Measurements from ENCODE around the gene OSBP2.
"Not testable (repeated sequence)": the region's sequence is repeated elsewhere in the genome, so short reads cannot be mapped to it uniquely, and the experiment has no call there.

The OSBP2 gene

DNA sequence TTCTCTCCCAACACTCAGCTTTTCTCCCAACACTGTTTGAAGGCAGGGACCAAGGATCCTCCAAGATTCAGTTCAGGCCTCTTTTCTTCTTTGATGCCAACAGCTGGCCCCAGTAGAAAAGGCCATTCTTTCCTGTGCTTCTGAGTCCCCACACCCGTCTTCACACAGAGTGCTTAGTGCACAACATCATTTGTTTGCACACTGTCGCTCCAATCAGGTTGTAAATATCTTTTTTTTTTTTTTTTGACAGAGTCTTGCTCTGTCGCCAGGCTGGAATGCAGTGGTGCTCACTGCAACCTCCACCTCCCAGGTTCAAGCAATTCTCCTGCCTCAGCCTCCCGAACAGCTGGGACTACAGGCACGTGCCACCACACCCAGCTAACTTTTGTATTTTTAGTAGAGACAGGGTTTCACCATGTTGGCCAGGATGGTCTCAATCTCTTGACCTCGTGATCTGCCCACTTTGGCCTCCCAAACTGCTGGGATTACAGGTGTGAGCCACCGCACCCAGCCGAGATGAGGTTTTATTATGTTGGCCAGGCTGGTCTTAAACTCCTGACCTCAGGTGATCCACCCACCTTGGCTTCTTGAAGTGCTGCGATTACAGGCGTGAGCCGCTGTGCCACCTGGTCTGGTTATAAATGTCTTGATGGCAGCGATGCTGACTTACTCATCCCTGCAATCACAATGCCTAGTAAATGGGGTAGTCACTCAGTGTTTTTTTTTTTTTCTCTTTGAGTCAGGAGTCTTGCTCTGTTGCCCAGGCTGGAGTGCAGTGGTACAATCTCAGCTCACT, 14.6 kb upstream of the OSBP2 start:
- not testable (repeated sequence) for DNase-seq

DNA sequence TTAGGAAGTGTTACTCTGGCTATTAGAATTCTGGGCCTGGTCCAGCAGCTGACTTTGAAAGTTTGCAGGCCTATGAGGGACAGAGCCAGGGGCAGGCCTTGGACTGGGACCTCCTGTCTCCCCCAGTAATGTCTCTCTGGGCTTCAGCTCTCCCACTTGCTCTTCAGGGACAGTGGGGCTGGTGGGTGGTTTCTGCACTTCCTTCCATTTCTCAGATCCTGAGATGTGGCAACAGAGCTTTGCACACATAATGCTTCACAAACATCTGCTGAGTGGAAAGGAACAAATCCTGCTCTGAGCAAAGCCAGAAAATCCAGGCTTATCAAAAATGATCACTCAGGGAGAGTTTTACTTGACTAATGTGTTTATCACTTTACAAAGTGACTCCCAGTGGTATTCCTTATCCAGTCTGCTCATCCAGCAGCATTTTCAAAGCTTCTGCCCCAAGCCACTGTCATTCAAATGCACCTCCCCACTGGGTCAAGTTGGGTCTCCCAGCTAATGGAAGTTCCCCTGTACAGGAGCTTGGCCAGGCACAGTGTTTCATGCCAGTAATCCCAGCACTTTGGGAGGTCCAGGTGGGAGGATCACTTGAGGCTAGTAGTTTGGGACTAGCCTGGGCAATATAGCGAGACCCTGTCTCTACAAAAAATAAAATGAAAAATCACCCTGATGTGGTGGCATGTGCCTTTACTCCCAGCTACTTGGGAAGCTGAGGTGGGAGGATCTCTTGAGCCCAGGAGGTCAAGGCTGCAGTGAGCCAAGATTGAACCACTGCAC, 13.5 kb upstream of the OSBP2 start:
- DNase-seq, result no peak

DNA sequence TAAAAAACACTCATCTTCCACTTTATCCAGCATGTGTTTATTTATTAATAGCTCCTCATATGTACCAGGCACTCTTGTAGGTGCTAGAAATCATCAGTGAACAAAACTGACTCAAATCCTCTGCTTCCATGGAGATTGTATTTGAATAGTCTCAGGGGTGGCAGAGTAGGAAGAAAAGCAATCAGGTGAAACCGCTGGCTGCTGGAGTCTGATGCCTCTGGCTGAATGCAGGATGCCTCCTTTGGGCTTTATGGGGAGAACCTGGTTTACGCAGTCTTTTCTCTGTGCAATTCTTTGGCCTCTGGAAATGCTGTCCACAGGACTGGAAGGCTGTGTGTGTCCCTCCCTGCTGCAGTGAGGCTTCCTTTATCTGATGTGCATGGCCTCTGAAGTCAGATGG, 12.8 kb upstream of the OSBP2 start:
- no peak for DNase-seq

DNA sequence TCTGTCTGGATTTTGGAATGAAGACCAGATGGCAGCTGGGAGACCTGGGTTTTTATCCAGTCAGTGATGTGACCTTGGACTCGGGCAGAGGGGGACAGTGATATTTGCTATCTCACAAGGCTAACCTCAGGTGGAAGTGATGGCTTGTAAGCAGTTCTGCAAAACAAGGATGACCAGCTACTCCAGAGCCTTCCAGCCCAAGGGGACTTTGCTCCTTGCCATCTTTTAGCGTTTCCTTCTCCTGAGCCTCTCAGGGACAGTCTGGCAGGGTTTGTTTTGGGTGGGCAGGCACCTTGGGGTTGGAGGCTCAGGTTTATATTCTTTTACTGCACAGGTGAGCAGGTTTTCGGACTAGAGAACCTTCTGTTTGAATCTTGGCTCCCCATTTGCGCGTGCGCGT, 9.5 kb upstream of the OSBP2 start:
- no peak for DNase-seq

DNA sequence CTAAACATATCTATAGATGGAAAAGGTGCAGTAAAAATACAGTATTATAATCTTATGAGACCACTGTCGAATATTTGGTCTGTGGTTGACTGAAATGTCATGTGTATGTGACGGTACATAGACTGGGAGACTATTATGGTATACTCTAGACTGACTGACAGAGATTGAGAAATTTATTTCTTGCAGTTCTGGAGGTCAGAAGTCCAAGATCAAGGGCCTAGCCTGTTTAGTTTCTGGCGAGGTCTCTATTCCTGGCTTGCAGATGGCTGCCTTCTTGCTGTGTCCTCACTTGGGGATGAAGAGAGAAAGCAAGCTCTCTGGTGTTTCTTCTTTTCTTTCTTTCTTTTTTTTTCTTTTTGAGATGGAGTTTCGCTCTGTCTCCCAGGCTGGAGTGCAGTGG, 7.3 kb upstream of the OSBP2 start:
- DNase-seq, result no peak

DNA sequence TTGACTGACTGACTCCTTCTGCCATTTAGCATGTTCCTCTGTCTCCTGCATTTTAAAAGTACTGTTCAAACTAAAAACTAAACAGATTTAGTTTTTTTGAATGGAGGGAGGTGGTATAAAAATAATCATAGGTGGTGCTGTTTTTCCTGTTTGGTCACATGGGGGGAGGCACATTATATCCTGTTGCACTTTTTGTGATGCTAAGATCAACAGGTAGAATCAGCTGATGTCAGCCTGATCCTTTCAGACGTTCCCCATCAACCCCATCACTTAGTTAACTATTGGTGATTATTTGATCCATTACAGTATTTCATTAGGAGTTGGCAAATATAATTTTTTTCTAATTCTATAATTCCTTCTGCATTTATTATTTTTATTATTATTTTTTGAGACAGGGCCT, 5.1 kb upstream of the OSBP2 start:
- no peak for DNase-seq

DNA sequence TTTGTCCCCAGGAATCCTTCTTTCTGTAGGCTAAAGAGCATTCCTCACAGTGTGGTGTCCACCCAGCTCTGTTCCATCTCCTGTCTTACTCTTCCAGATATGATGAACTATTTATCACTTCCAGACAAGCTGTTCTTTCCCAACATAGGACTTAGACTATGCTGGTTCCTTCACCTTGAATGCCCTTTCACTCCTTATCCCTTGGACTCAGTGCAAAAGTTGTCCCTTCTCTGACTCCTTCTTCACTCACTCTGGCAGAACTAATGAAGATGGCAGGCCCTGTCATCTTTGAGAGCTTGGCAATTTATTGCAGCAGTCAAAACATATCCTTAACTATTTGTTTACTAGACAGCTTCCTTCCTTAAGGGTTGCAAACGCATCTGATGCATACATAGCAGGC, 3.5 kb upstream of the OSBP2 start:
- DNase-seq, result no peak

DNA sequence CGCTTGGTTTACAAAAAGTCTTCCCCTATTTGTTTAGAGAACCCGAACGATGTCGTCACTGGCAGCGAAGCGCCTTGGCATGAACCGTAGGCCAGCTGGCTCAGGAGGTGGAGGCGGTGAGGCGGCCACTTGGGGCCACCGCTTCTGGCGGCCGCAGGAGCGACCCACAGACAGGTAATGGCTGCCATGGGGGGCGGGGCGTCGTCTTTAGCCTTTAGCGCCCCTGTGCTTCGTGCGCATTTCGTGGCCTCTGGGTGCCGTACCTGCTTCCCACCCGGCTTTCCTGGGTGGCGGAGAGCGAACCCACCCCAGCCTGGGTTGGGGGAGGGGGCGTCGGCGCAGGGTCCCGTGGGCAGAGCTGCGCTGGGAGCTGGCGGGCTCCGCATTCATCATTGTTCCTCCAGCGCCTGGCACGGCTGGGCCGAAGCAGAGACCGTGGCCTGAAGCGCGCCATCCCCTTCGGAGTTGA, 469 bp upstream of the OSBP2 start:
- peak; percentile 62 for DNase-seq

DNA sequence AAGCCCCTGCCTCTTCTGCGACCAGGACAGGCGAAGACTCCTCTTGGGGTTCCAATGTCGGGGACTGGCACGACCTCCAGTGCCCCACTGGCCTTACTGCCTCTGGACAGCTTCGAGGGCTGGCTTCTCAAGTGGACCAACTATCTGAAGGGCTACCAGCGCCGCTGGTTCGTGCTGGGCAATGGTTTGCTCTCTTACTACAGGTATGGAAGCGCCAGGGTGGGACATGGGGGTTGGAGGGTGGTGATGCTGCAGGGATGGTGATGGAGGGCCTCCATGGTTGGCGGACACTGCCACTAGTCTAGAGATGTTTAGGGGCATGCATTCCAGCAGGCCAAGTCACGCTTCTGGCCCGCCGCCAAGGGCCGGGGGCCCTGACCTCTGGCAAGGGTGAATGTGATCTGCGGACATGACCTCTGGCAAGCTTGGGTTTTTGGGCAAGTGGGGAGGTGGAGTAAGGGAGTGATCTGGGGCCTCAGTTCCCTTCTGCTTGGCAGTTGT, 727 bp downstream of the OSBP2 start:
- no peak for DNase-seq

DNA sequence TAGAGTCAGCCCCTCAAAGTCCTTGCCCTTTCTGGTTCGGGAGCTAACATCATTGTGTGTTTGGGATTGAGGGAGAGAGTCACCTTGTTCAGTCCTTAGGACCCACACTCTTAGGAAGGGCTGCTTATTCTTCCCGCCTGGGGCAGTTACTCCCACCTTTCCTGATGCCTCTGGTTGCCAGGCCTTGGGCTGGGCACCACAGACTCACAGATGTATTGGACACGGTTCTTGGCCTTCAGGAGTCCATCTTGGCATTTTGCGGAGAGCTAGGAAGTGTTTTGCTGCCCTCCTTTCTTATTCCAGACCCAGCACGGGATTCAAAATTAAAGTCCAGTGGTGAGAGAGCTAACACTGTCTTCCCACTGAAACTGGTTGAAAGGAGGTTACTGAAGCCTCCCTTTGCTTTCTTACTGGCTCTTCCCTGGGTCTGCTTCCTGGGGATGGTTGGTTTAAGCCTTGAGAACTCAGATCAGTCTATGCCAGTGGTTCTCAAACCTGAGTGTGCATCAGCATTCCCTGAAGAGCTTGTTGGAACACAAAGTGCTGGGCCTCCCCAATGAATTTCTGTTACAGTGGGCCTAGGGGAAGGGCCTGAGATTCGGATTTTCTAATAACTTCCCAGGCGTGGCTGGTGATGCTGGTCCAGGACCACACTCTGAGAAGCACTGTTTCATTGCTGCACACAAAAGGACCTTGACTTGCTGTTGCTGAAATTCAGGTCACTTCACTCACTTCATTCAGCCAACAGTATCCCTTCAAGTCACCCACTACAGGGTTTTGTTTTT, 1.4 kb downstream of the OSBP2 start:
- DNase-seq, result no peak

DNA sequence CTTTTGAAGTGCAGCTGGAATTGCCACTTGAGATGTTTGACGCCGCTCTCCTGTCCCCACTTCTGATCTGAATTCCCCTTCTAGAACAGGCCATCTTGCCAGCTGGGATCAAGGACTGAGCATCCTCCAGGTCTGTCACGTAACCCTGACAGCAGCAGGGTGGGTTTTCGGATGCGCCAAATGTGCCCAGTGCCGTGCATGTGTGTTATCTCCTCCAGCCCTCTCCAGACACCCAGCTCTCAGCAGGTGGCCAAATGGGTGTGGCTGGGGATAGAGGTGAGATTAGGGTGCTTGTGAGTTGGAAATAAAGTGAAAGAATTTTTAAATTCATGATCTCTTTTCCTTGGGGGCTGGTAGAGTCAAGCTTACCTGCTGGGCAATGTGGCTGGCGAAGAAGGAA, 3.3 kb downstream of the OSBP2 start:
- DNase-seq, result no peak

DNA sequence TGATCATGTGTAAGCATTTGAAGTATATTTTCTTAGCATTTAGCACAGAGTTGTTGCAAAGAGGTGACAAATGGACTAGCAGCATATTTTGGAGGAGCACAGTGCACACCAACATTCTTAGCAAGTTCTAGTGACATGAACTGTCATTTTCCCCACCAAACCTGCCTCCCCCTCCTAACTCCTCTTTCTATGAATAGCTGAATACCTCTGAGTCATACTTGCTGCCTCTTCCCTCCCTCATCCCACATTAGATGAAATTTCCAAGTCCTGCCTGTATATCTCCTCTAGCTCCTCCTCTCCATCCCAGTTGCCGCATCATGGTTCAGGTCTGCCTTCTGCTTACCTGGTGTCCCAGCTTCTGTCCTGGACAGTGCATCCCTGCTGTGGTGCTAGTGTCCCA, 7.2 kb downstream of the OSBP2 start:
- no peak for DNase-seq

DNA sequence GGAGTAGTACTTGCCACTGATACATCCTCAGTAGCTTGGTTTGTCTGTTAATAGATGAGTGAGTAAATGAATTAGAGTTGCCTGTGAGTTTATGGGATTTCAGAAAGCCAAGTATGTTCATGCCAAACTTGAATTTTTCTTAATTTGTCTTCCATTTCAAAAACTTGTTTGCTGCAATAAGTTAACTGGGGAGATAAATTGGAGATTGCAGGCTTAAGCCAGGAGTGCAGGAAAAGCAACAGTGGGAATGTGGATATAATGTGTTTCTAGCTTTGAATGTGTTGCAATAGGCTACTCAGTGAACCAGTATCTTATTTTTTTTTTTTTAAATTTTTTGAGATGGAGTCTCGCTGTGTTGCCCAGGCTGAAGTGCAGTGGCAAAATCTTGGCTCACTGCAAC, 8.2 kb downstream of the OSBP2 start:
- no peak for DNase-seq

DNA sequence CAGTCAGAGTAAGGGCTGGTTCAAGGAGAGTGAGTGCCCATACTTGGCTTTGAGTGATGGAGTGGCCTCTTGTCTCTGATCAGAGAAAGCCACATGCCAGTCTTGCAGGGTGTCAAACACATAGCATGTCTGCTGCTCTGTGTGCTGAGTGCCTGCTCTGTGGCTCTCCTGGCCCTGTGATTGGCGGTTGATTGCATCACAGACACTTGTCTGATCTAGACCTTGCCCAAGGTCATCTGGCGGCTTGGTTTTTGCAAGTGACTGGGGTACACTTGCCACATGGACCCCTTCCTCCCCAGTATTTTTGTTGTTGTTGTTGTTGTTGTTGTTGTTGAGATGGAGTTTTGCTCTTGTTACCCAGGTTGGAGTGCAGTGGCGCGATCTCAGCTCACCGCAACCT, 10.3 kb downstream of the OSBP2 start:
- DNase-seq, result no peak

DNA sequence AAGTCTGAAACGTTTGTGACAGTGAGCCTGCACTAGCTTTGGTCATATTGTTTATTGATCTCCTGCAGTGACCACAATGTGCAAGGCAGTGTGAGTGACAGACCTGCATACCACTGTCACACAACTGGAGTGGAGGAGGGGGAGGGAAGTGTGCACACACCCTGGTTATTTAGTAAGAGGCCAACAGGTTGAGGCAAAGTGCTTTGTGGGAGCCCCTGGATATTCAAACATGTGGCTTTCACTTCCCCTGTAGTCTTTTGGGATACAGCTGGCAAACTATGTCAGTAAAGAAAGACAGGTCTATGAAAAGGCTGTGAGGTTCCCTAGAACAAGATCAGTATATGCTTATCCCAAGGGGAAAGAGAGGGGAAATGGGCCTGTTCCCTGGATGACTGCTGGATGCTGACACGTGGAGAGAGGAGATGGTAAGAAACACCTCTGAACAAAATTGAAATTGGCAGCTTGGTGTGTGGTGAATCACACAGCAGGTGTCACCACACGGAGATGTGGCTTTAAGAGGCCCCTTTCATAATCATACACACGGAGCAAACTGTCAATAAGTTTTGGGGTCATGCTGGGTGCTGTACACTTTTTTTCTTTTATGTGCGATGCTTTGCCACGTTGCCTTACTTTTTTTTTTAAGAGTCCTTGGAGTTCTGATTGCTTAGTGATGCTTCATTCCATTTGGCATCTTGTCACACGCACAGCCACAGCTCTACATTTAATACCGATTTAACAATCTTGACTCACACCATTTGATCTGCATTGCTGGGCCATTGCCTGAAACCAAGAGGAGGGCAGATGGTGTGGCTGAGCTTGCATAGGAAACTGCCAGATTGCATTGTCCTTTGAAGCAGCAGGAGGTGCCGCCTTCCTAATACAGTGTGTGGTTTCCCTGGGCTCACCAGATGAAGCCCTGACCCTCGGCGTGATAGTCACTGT, 11.3 kb downstream of the OSBP2 start:
- peak; percentile 58 for DNase-seq

DNA sequence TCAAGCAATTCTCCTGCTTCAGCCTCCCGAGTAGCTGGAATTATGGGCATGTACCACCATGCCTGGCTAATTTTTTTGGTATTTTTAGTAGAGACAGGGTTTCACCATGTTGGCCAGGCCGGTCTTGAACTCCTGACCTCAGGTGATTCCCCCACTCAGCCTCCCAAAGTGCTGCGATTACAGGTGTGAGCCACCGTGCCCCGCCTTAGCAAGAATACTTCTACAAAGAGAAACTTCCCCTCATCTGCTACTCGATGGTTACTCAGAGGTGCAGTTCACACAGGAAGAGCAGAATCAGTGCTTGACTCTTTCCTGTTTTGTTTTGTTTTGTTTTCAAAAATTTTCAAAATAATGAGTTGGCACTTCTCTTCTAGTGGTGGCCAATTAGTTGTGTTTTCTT, 15.3 kb downstream of the OSBP2 start:
- DNase-seq, result not testable (repeated sequence)

DNA sequence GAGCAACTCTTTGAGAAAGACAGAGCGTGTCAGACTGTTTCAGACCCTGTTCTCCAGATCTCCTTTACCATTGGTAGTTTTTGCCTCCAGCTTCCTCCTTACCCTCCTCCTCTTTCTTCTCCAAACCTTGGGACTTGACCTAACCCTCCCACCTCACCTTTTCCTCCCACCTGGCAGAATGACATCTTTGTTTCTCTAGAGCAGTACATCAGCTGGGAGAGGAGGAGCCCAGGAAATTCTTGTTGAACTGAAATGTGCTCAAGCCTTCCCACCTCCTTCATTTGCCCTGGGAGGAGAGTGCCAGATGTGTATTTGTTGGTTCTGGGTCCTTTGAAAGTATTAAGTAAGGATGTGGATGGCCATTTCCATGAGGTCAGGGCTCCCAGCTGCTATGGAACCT, 17.4 kb downstream of the OSBP2 start:
- no peak for DNase-seq

DNA sequence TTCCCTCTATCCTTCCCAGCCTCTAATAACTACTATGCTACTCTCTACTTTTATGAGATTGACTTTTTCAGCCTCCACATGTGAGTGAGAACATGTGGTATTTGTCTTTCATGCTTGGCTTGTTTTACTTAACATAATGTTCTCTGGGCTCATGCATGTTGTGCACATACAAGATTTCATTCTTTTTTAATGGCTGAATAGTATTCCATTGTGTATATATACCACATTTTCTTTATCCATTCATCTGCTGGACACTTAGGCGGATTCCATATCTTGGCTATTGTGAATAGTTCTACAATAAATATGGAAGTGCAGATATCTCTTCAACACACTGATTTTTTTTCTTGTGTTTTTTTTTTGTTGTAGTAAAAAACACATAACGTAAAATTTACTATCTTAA, 19.4 kb downstream of the OSBP2 start:
- DNase-seq, result no peak

DNA sequence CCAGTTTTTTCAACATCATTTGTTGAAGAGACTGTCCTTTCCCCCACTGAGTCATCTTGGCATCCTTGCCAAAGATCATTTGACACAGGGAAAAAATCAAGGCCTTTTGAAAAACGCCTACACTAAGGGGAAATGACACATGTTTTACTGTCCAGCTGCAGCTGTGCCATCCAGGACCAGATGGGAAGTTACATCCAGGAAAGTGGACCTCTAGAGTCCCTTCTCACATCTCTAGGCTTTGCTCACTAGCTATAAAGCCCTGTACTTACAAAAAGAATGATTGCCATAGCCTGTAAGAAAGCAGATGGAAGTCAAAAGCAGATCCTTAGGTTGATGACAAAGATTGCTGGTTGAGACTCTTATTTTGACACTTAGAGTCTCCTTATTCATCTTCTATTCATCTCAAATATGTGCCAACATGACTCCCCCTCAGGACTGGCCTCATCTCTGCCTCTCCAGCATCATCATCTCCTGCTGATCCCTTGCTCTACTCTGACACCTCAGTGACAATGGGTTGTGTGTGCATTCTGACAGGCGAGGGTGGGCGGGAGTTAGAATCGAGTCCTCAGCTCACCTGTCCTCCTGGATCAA, 22.8 kb downstream of the OSBP2 start:
- no peak for DNase-seq

DNA sequence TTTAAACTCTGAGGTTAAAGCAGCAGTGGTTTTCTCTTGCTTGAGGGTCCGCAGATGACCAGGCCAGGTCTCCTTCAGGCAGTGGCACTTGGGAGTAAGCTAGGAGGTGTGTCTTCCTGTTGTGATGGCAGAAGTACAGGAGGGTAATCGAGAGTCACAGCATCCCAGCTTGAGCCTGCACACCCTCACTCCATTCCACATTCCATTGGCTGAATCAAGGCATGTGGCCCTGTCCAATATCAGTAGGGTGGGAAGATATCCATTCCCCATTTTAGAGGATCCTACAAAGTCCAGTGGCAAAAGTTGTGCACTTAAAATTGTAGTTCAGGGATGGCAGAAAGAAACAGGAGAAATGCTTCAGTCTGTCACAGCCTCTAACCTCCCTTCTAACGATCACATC, 23.3 kb downstream of the OSBP2 start:
- no peak for DNase-seq

DNA sequence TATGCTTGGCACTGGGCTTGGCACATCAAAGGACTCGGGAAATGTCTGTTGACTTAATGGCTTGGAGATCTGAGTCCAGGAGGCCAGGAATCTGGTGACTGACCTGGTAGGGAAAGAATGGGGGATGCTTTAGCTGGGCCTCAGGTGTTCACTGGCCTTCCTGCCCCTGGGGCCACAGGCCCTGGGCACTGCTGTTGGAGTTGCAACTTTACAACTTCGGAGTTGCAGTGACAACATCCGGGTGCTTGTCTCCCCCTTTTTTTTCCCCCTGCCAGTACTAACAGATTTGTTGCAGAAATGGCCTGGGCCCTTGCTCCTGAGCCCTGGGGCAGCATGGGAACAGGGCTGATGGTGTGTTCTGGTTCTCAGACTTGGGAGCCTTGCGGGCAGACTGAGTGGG, 23.8 kb downstream of the OSBP2 start:
- no peak for DNase-seq

DNA sequence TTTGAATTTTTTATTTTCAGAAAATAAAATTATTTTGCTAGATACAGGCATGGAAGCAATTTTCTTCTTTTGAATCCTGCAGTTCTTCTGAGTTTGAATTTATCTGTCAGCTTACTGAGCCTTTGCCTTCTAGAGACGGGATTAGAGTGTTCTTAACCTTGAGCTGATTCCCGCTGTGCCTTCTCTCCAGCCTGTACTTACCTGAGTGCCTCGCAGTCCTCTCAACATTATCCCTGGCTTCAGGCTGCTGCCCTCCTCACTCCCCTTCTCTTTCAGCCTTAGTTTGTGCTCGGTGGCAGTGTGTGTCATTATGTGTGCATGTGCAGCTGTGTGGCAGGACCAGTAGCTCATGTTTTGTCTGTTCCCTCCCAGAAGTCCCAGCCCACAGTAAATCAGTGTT, 24.3 kb downstream of the OSBP2 start:
- no peak for DNase-seq
